Measurements from ENCODE around the gene AFAP1L2. TPM values are rescaled to one million over a fixed set of nuclear protein-coding genes. Genes with fewer than 3 reads are reported as not detected.

The AFAP1L2 gene
- total RNA-seq, 2 experiments from 2014 or later: 1.1 to 1.2 TPM

DNA sequence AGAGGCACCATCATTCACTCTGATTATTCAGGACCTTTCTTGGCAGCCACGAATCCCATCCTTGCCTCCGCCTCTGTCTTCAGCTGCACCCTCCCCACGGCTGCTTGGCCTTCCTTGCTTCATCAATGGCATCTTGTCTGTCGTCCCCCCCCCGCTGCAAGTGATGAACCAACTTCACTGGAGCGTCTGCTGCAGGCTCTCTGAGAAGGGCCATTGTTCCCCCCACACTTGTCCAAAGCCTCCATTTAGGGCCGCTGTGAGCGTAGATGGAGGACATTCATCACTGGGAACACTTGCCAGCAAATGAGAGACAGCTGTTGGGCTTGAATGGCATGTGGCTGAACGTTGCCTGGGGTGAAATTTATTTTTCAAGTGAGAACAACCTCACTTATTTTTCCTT lies 20.1 kb downstream of the AFAP1L2 start:
- ChIA-PET CTCF (no interaction called here), POLR2A (no interaction called here)
- H3K36me3 Mint-ChIP-seq: no peaks in the 10 kb centered on the region
- H3K9me3 Mint-ChIP-seq: no peaks in the 10 kb centered on the region
- H3K27ac Mint-ChIP-seq: no peak overlapping the region
- peaks cover 7% of the 10 kb centered on the region for H3K4me1 Mint-ChIP-seq (ENCODE audit: low read depth)
- peaks cover 20% of the 10 kb centered on the region for H3K27me3 Mint-ChIP-seq
- intact Hi-C loops (cut with micrococcal nuclease): no loop called here
- H3K4me3 Mint-ChIP-seq: no peak overlapping the region
- DNase-seq: no peak

DNA sequence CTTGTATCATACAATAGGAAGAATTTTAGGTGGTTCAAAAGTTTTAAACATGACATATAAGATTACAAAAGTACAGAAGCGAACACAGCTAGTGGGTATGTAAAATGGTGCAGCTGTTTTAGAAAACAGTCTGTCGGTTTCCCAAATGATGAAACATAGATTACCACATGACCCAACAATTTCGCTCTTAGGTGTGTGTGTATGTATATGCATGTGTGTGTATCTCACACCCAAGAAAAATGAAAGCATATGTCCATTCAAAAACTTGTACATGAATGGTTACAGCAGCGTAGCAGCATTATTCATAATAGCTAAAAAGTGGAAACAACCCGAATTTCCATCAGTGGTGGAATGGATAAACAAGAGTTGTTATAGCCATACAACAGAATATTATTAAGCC lies 23.5 kb downstream of the AFAP1L2 start:
- POLR2A ChIA-PET: no interaction called here

DNA sequence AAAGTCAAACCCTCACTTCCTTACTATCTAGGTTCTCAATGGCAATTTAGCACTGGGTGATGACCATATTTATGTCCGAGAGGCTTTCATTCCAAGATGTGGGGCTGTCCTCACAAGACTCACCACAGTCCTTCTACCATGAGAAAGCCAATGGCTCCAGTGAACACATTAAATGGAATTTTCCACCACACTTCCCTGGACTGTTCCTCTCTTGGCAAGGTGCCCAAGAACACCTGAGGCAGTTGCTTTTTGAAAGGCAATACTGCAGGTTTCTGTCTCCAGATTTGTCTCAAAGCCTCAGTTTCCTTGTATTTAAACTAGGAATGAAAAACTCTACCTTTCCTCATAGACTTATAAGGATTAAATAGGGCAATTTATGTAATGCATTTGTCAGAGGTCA lies 24.2 kb downstream of the AFAP1L2 start:
- intact Hi-C loops (cut with micrococcal nuclease): no loop called here
- Mint-ChIP-seq H3K4me3 (no peak overlapping the region), H3K36me3 (no peaks in the 10 kb centered on the region), H3K4me1 (ENCODE audit: low read depth) (no peaks in the 10 kb centered on the region), H3K27ac (no peak overlapping the region), H3K9me3 (no peaks in the 10 kb centered on the region), H3K27me3 (peaks cover 21% of the 10 kb centered on the region)
- ChIA-PET POLR2A (no interaction called here), CTCF (no interaction called here)
- DNase-seq: no peak

More for the DNA sequence above, 23.5 kb downstream of the AFAP1L2 start:
- Mint-ChIP-seq H3K4me3 (no peak overlapping the region), H3K36me3 (no peaks in the 10 kb centered on the region), H3K27me3 (peaks cover 20% of the 10 kb centered on the region), H3K4me1 (ENCODE audit: low read depth) (no peaks in the 10 kb centered on the region), H3K27ac (no peak overlapping the region), H3K9me3 (no peaks in the 10 kb centered on the region)
- CTCF ChIA-PET: no interaction called here
- DNase-seq: no peak
- intact Hi-C loops (cut with micrococcal nuclease): no loop called here

GRCh38 chr10:114379631-114380041 lies 24.7 kb downstream of the AFAP1L2 start:
- ChIA-PET POLR2A (no interaction called here), CTCF (no interaction called here)
- no peaks in the 10 kb centered on the region for H3K4me1 Mint-ChIP-seq (ENCODE audit: low read depth)

DNA sequence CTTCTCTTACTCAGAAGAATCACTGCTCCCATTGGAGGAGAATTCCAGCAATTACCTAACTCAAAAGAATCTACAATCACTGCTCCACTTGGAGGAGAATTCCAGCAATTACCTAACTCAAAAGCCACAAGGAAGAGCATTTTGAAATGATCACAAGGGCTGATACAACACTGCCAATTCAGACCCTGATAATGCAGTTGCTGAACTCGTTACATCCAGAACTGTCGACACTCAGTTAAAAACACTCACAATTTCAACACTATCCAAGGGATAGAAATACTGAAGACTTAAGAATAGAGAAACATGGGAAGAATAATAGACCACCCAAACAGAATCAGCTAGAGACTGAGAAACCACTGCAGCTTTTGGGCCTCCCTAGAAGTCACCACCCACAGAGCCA lies 27.8 kb downstream of the AFAP1L2 start:
- Mint-ChIP-seq H3K36me3 (no peaks in the 10 kb centered on the region), H3K4me1 (ENCODE audit: low read depth) (no peaks in the 10 kb centered on the region)

More at GRCh38 chr10:114379631-114380041, 24.7 kb downstream of the AFAP1L2 start:
- Mint-ChIP-seq H3K36me3 (no peaks in the 10 kb centered on the region), H3K4me3 (no peak overlapping the region), H3K9me3 (no peaks in the 10 kb centered on the region), H3K27me3 (peaks cover 21% of the 10 kb centered on the region), H3K27ac (no peak overlapping the region)
- no peak for DNase-seq
- intact Hi-C loops (cut with micrococcal nuclease): no loop called here

GRCh38 chr10:114375047-114375446 lies 29.3 kb downstream of the AFAP1L2 start:
- POLR2A ChIA-PET: no interaction called here
- Mint-ChIP-seq H3K4me1 (ENCODE audit: low read depth) (no peaks in the 10 kb centered on the region), H3K27me3 (peaks cover 9% of the 10 kb centered on the region), H3K9me3 (no peaks in the 10 kb centered on the region), H3K27ac (no peak overlapping the region), H3K36me3 (no peaks in the 10 kb centered on the region), H3K4me3 (no peak overlapping the region)
- CTCF ChIA-PET: interaction anchor here (1.1 kb wide), 1 partner anchor 179 kb away, joined by 5 read pairs; no protein-coding TSS in a partner anchor
- intact Hi-C loops (cut with micrococcal nuclease): no loop called here
- DNase-seq: no peak

More for the DNA sequence above, 27.8 kb downstream of the AFAP1L2 start:
- ChIA-PET CTCF (interaction anchor here (1.3 kb wide), 1 partner anchor 73 kb away, joined by 3 read pairs; no protein-coding TSS in a partner anchor), POLR2A (no interaction called here)
- DNase-seq: no peak
- Mint-ChIP-seq H3K4me3 (no peak overlapping the region), H3K27me3 (peaks cover 15% of the 10 kb centered on the region), H3K9me3 (no peaks in the 10 kb centered on the region), H3K27ac (no peak overlapping the region)
- intact Hi-C loops (cut with micrococcal nuclease): no loop called here

DNA sequence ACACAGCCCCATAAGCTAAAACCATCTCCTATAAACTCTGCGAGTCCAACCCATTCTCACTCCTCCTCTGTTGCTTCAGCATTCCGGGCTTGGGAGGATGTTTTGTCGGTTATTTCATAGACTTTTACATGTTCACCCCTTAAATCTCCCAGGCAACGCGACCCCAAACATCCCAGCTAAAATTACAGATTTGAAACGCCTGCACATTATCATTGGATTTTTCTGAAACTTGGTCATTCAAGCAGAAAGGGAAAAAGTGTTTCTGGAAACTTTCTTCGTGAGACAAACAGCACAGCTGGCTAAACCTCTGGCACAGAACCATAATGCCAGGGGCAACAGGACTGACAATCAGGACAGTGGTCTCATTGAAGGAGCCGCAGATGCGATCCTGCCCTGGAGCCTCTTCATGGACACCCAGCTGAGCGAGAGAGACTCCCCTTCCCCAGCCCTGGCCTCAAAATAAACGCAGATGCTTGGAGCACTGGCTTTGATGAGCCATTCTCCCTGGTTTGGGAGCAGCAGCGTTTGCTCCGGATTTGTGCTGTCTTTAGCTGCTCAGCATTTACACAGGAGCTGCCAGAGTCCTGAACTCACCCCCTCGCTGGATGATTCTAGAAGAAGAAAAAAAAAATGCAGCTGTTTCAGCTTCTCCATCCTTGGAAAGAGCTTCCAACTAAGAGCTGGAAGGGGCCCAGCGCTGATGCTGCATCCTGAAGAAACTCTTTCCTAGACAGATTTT lies 30.1 kb downstream of the AFAP1L2 start:
- Mint-ChIP-seq H3K27me3 (peaks cover 6% of the 10 kb centered on the region), H3K36me3 (no peaks in the 10 kb centered on the region), H3K4me1 (ENCODE audit: low read depth) (no peaks in the 10 kb centered on the region), H3K4me3 (no peak overlapping the region), H3K9me3 (no peaks in the 10 kb centered on the region), H3K27ac (no peak overlapping the region)
- intact Hi-C loops (cut with micrococcal nuclease): no loop called here
- DNase-seq: no peak
- ChIA-PET POLR2A (no interaction called here), CTCF (interaction anchor here (1.1 kb wide), 1 partner anchor 180 kb away, joined by 5 read pairs; no protein-coding TSS in a partner anchor)

DNA sequence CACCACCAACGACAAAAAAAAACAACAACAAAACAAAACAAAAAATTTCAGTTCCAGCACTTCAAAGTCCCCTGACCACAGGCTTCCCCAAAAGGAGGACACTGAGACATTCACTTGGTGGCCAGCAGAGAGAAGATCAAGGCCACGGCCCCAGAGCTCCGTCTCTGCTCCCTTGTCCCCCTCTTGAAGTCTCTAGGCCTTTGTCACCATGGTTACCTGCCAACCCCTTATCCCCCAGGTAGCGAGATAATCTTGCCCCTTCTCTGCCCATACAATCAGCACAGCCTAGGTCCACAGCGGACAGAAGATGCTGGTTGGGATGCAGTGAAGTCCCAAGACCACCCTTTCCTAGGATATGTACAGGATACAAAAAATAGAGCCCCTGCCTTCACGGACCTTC lies 30.7 kb downstream of the AFAP1L2 start:
- no peak overlapping the region for H3K4me3 Mint-ChIP-seq
- intact Hi-C loops (cut with micrococcal nuclease): no loop called here
- CTCF ChIA-PET: no interaction called here
- no peak overlapping the region for H3K27ac Mint-ChIP-seq
- H3K36me3 Mint-ChIP-seq: no peaks in the 10 kb centered on the region
- peaks cover 3% of the 10 kb centered on the region for H3K27me3 Mint-ChIP-seq
- no peaks in the 10 kb centered on the region for H3K4me1 Mint-ChIP-seq (ENCODE audit: low read depth)
- no peak for DNase-seq
- POLR2A ChIA-PET: no interaction called here
- H3K9me3 Mint-ChIP-seq: no peaks in the 10 kb centered on the region

DNA sequence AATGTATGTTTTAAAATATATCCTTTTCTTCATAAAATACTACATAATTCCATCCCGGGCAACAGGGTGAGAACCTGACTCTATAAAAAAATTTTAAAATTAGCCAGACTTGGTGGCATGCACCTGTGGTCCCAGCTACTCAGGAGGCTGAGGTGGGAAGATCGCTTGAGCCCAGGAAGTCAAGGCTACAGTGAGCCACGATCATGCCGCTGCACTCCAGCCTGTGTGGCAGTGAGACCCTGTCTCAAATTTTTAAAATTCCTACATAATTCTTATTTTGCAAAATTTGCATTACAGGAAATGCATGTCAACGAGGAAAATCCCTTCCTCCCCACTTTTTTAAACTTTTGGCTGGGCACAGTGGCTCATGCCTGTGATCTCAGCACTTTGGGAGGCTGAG lies 31.3 kb downstream of the AFAP1L2 start:
- DNase-seq: no peak
- POLR2A ChIA-PET: no interaction called here
- Mint-ChIP-seq H3K27ac (no peak overlapping the region), H3K9me3 (no peaks in the 10 kb centered on the region), H3K4me1 (ENCODE audit: low read depth) (no peaks in the 10 kb centered on the region), H3K4me3 (no peak overlapping the region), H3K27me3 (peaks cover 2% of the 10 kb centered on the region), H3K36me3 (no peaks in the 10 kb centered on the region)
- intact Hi-C loops (cut with micrococcal nuclease): no loop called here
- CTCF ChIA-PET: no interaction called here

- Mint-ChIP-seq H3K36me3 (no peaks in the 10 kb centered on the region), H3K4me3 (no peak overlapping the region), H3K27ac (no peak overlapping the region), H3K27me3 (peaks cover 2% of the 10 kb centered on the region), H3K4me1 (ENCODE audit: low read depth) (no peaks in the 10 kb centered on the region), H3K9me3 (no peaks in the 10 kb centered on the region)
- no peak for DNase-seq
- POLR2A ChIA-PET: interaction anchor here (0.6 kb wide), 1 partner anchor 284 kb away, joined by 3 read pairs; no protein-coding TSS in a partner anchor
- CTCF ChIA-PET: no interaction called here
- intact Hi-C loops (cut with micrococcal nuclease): no loop called here
Measured at GRCh38 chr10:114372179-114372578, 32.1 kb downstream of the AFAP1L2 start.

DNA sequence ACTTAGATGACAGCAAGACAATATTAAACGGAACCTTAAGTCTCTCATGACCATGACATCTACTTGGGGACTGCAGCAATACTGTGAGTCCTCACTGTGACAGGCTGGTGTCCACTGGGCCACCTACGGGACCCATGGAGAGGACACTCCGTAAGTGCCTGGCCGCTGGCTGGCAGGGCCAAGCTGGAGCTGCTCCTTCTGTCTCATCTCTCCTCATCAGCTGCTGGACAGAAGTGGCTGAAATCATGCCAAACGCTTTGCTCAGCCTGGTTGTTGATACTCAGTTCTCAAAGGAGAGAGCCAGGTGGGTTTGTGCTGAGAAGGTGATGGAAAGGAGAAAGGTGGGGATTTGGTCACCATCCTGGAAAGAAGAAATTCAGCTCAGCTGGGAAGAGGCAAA lies 33.3 kb downstream of the AFAP1L2 start:
- no peak for DNase-seq
- CTCF ChIA-PET: interaction anchor here (1.0 kb wide), 1 partner anchor 67 kb away, joined by 4 read pairs; no protein-coding TSS in a partner anchor
- Mint-ChIP-seq H3K9me3 (no peaks in the 10 kb centered on the region), H3K36me3 (no peaks in the 10 kb centered on the region), H3K27me3 (peaks cover 2% of the 10 kb centered on the region), H3K4me1 (ENCODE audit: low read depth) (no peaks in the 10 kb centered on the region), H3K4me3 (no peak overlapping the region), H3K27ac (no peak overlapping the region)
- POLR2A ChIA-PET: no interaction called here
- intact Hi-C loops (cut with micrococcal nuclease): no loop called here

GRCh38 chr10:114370199-114370598 lies 34.1 kb downstream of the AFAP1L2 start:
- CTCF ChIA-PET: no interaction called here
- H3K36me3 Mint-ChIP-seq: no peaks in the 10 kb centered on the region
- H3K27me3 Mint-ChIP-seq: peaks cover 2% of the 10 kb centered on the region
- no peak overlapping the region for H3K4me3 Mint-ChIP-seq
- H3K9me3 Mint-ChIP-seq: no peaks in the 10 kb centered on the region
- H3K27ac Mint-ChIP-seq: no peak overlapping the region
- intact Hi-C loops (cut with micrococcal nuclease): no loop called here
- DNase-seq: no peak
- POLR2A ChIA-PET: no interaction called here
- H3K4me1 Mint-ChIP-seq (ENCODE audit: low read depth): no peaks in the 10 kb centered on the region

- Mint-ChIP-seq H3K36me3 (no peaks in the 10 kb centered on the region), H3K9me3 (no peaks in the 10 kb centered on the region), H3K27me3 (no peaks in the 10 kb centered on the region), H3K4me3 (no peak overlapping the region), H3K27ac (no peak overlapping the region), H3K4me1 (ENCODE audit: low read depth) (no peaks in the 10 kb centered on the region)
- ChIA-PET POLR2A (no interaction called here), CTCF (no interaction called here)
- DNase-seq: no peak
- intact Hi-C loops (cut with micrococcal nuclease): no loop called here
Measured at GRCh38 chr10:114368057-114368391, 36.3 kb downstream of the AFAP1L2 start.
